Gastroesophageal sphincter (tissue), 4 donors: ENCODE results near the gene LONRF2. TPM values are rescaled to one million over a fixed set of nuclear protein-coding genes. Genes with fewer than 3 reads are reported as not detected.

Experiments used
- ATAC-seq: fragments of 150-250 bp; one replicate; pipeline ENCODE4 v1.9.1; 2016; ENCODE audit warnings: mild to moderate bottlenecking, moderate library complexity
- H3K27ac ChIP-seq, 4 donors: fragments of 200-600 bp; sonication (generic) in 3 of 4; 1 replicate in 3 of 4; 2 replicates in 1 of 4; pipeline ENCODE4 v1.5.1; 2016 to 2019
- H3K27me3 ChIP-seq: fragments of 200-600 bp; sonication (generic); one replicate; pipeline ENCODE4 v1.5.1; 2019
- H3K36me3 ChIP-seq, 2 donors: fragments of 200-600 bp; sonication (generic); one replicate each; pipeline ENCODE4 v1.5.1; 2019; ENCODE audit warnings: control low read depth in 1 of 2
- H3K4me1 ChIP-seq, 3 donors: fragments of 200-600 bp; sonication (generic); 1 replicate in 2 of 3; 2 replicates in 1 of 3; pipeline ENCODE4 v1.5.1; 2016 to 2019; ENCODE audit warnings: control low read depth in 2 of 3
- H3K4me3 ChIP-seq, 2 donors: fragments of 200-600 bp; sonication (generic); one replicate each; pipeline ENCODE4 v1.5.1; 2019; ENCODE audit warnings: mild to moderate bottlenecking in 1 of 2, moderate library complexity in 1 of 2
- H3K9me3 ChIP-seq, 3 donors: fragments of 200-600 bp; sonication (generic); one replicate each; pipeline ENCODE4 v1.5.1; 2017 to 2019; ENCODE audit warnings: control low read depth in 2 of 3
- CTCF ChIP-seq, 4 experiments: fragments of 200-600 bp in 2 of 4; fragments of 450-650 bp in 2 of 4; sonication (generic) in 1 of 4; IDR thresholded peaks; one replicate each; pipeline ENCODE4 v1.5.1; 2017 to 2019; ENCODE audit warnings: antibody characterized with exemption in 4 of 4, mild to moderate bottlenecking in 2 of 4, moderate library complexity in 2 of 4
- EP300 ChIP-seq: sonication (generic); formaldehyde crosslinking; IDR thresholded peaks from one replicate; pipeline ENCODE4 v1.6.1; 2017; ENCODE audit warnings: antibody characterized with exemption, mild to moderate bottlenecking
- POLR2A ChIP-seq, 2 donors: fragments of 450-650 bp; IDR thresholded peaks; one replicate each; pipeline ENCODE4 v1.6.1; 2017; ENCODE audit warnings: antibody characterized with exemption in 2 of 2, mild to moderate bottlenecking in 2 of 2, moderate library complexity in 1 of 2
- POLR2AphosphoS5 ChIP-seq: sonication (generic); formaldehyde crosslinking; IDR thresholded peaks from one replicate; pipeline ENCODE4 v1.6.1; 2017; ENCODE audit warnings: antibody characterized with exemption
- WGBS, 2 donors: methylation state at CpG; one replicate each; pipeline ENCODE4 v1.1.5; 2018; ENCODE audit warnings: low coverage in 1 of 2; 5-methylcytosine and 5-hydroxymethylcytosine counted together
- total RNA-seq, 4 donors: library from RNA; depleted of rRNA; stranded (reverse); fragments of >200 nt; gene quantifications; one replicate each; pipeline ENCODE4 v1.1.0, GENCODE V29; 2016

LONRF2 gene
- total RNA-seq, 4 donors from 2014 or later = 23.8 to 74.6 (median 51.0) TPM

GRCh38 chr2:100293341-100294161 lies 28.8 kb downstream of the LONRF2 start:
- Histone ChIP-seq H3K36me3 (peaks cover 0 to 78% of the 10 kb centered on the region in 2 donors), H3K27ac (peak overlapping the region in 2 of 4 donors; percentile 79 to 80), H3K4me1 (peaks cover 8 to 30% (median 8%) of the 10 kb centered on the region in 3 donors), H3K27me3 (no peaks in the 10 kb centered on the region), H3K9me3 (no peaks in the 10 kb centered on the region), H3K4me3 (no peak overlapping the region)
- TF ChIP-seq EP300 (no peak), POLR2A (IDR thresholded peaks at IDR 0.05) (no peak), CTCF (IDR thresholded peaks at IDR 0.05) (no peak), POLR2AphosphoS5 (no peak)
- ATAC-seq = no peak
- 66 to 91% methylated on average over 4 to 9 of the region's 9 CpGs for WGBS, 2 donors

GRCh38 chr2:100292022-100292580 lies 30.2 kb downstream of the LONRF2 start:
- Histone ChIP-seq H3K4me1 (peaks cover 8 to 30% (median 8%) of the 10 kb centered on the region in 3 donors), H3K9me3 (no peaks in the 10 kb centered on the region), H3K36me3 (peaks cover 0 to 70% of the 10 kb centered on the region in 2 donors), H3K4me3 (no peak overlapping the region), H3K27ac (peak overlapping the region; percentile 79 to 89 (median 80)), H3K27me3 (no peaks in the 10 kb centered on the region)
- 10 to 30% methylated on average over 2 of the region's 4 CpGs for WGBS, 2 donors
- TF ChIP-seq EP300 (no peak), CTCF (IDR thresholded peaks at IDR 0.05) (no peak), POLR2AphosphoS5 (peak; percentile 46), POLR2A (IDR thresholded peaks at IDR 0.05) (no peak)
- peak; percentile 68 for ATAC-seq

- ATAC-seq = peak; percentile 89
- H3K36me3 ChIP-seq = peaks cover 0 to 69% of the 10 kb centered on the region in 2 donors
- TF ChIP-seq CTCF (IDR thresholded peaks at IDR 0.05) (no peak), POLR2A (IDR thresholded peaks at IDR 0.05) (no peak), POLR2AphosphoS5 (peak; percentile 51), EP300 (peak; percentile 44)
- H3K27me3 ChIP-seq = no peaks in the 10 kb centered on the region
- no peak overlapping the region for H3K4me3 ChIP-seq
- peaks cover 8 to 30% (median 8%) of the 10 kb centered on the region in 3 donors for H3K4me1 ChIP-seq
- no peaks in the 10 kb centered on the region for H3K9me3 ChIP-seq
- H3K27ac ChIP-seq = peak overlapping the region; percentile 79 to 89 (median 80)
- WGBS, 2 donors = 40 to 53% methylated on average over 8 to 10 of the region's 13 CpGs
These were observed 30.9 kb downstream of the LONRF2 start for GRCh38 chr2:100291152-100291970.

GRCh38 chr2:100290718-100291151 lies 31.6 kb downstream of the LONRF2 start:
- Histone ChIP-seq H3K27ac (peak overlapping the region in 3 of 4 donors; percentile 79 to 80 (median 79)), H3K27me3 (no peaks in the 10 kb centered on the region), H3K4me3 (no peak overlapping the region), H3K36me3 (peaks cover 0 to 69% of the 10 kb centered on the region in 2 donors), H3K9me3 (no peaks in the 10 kb centered on the region), H3K4me1 (peaks cover 8 to 36% (median 8%) of the 10 kb centered on the region in 3 donors)
- no peak for ATAC-seq
- no peak for TF ChIP-seq CTCF (IDR thresholded peaks at IDR 0.05)
- no peak for TF ChIP-seq POLR2A (IDR thresholded peaks at IDR 0.05)
- no peak for TF ChIP-seq POLR2AphosphoS5
- no peak for TF ChIP-seq EP300
- WGBS, 2 donors = 53 to 57% methylated on average over 6 to 7 of the region's 7 CpGs
